IPS-15b (cell line): Measurements from ENCODE around the gene CETP.
"Not testable (repeated sequence)": the region's sequence is repeated elsewhere in the genome, so short reads cannot be mapped to it uniquely, and the experiment has no call there.

Experiments
- H3K27me3 ChIP-seq: one replicate; pipeline ENCODE4 v1.6.1; 2013; ENCODE audit warnings: low read length; ENCODE audit not compliant: control insufficient read depth, insufficient read depth
- H3K36me3 ChIP-seq: one replicate; pipeline ENCODE4 v1.6.1; 2013; ENCODE audit warnings: low read length; ENCODE audit not compliant: control insufficient read depth, insufficient read depth
- H3K4me1 ChIP-seq: one replicate; pipeline ENCODE4 v1.6.1; 2013; ENCODE audit warnings: mild to moderate bottlenecking, low read length; ENCODE audit not compliant: control insufficient read depth, insufficient read depth
- H3K4me3 ChIP-seq: one replicate; pipeline ENCODE4 v1.5.1; 2013; ENCODE audit warnings: low read depth, low read length
- H3K9ac ChIP-seq: one replicate; pipeline ENCODE4 v1.6.1; 2013; ENCODE audit warnings: low read depth, mild to moderate bottlenecking, low read length
- H3K9me3 ChIP-seq: one replicate; pipeline ENCODE4 v1.6.1; 2013; ENCODE audit warnings: mild to moderate bottlenecking, low read length; ENCODE audit not compliant: control insufficient read depth, insufficient read depth

The CETP gene

GRCh38 chr16:56998352-56998751, 36.6 kb downstream of the CETP start:
- H3K4me1 ChIP-seq, result no peaks in the 10 kb centered on the region
- H3K36me3 ChIP-seq, result no peaks in the 10 kb centered on the region
- H3K4me3 ChIP-seq, result no peak overlapping the region
- H3K9me3 ChIP-seq, result no peaks in the 10 kb centered on the region
- no peak overlapping the region for H3K9ac ChIP-seq
- H3K27me3 ChIP-seq, result no peaks in the 10 kb centered on the region

GRCh38 chr16:56998861-56999260, 37.1 kb downstream of the CETP start:
- Histone ChIP-seq H3K4me3 (no peak overlapping the region), H3K36me3 (no peaks in the 10 kb centered on the region), H3K9me3 (no peaks in the 10 kb centered on the region), H3K4me1 (no peaks in the 10 kb centered on the region), H3K27me3 (no peaks in the 10 kb centered on the region), H3K9ac (no peak overlapping the region)

GRCh38 chr16:56999409-57000270, 37.9 kb downstream of the CETP start:
- no peaks in the 10 kb centered on the region for H3K9me3 ChIP-seq
- H3K36me3 ChIP-seq, result no peaks in the 10 kb centered on the region
- no peak overlapping the region for H3K9ac ChIP-seq
- no peak overlapping the region for H3K4me3 ChIP-seq
- no peaks in the 10 kb centered on the region for H3K4me1 ChIP-seq
- H3K27me3 ChIP-seq, result no peaks in the 10 kb centered on the region

DNA sequence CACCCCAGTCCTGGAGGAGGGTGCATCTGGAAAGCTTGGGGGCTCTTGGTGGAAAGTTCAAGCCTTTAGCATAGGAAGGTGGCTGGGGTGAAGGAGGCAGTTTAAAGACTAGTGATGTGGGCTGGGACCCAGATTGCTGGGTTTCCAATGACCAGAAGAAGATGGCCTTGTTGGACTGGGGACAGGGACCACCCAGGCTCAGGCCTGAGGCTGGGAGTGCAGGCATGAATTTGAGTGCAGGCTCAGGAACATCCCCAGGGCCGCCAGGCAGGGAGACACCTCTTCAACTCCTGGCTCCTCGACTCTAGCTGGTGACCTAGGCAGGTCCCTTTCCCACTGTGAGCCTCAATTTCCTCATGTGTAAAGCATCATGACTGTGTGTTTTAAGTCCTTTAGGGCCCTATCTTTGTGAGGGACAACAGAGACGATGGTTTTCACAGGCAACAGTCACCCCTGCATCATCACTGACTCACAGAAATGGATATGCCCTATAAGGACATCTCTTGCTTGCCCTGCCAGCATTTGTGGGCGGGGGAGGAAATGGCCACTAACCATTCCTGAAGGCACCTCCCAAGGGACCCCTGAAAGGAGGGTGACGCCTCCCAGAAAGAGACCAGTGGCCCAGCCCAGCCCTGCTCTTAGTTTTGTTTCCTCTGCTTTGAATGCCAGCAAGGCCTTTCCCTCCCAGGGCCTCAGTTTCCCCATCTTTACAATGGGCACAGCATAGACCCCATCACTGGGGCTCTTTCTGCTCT, 38.7 kb downstream of the CETP start:
- no peaks in the 10 kb centered on the region for H3K9me3 ChIP-seq
- no peaks in the 10 kb centered on the region for H3K36me3 ChIP-seq
- H3K9ac ChIP-seq, result no peak overlapping the region
- H3K4me3 ChIP-seq, result no peak overlapping the region
- H3K4me1 ChIP-seq, result no peaks in the 10 kb centered on the region
- no peaks in the 10 kb centered on the region for H3K27me3 ChIP-seq

- no peaks in the 10 kb centered on the region for H3K4me1 ChIP-seq
- no peaks in the 10 kb centered on the region for H3K27me3 ChIP-seq
- no peaks in the 10 kb centered on the region for H3K36me3 ChIP-seq
- no peak overlapping the region for H3K4me3 ChIP-seq
- H3K9me3 ChIP-seq, result no peaks in the 10 kb centered on the region
- H3K9ac ChIP-seq, result no peak overlapping the region
Measured at GRCh38 chr16:57001026-57001679, 39.4 kb downstream of the CETP start.

GRCh38 chr16:57003439-57004386, 42.0 kb downstream of the CETP start:
- no peaks in the 10 kb centered on the region for H3K36me3 ChIP-seq
- H3K9me3 ChIP-seq, result no peaks in the 10 kb centered on the region
- H3K9ac ChIP-seq, result no peak overlapping the region
- no peaks in the 10 kb centered on the region for H3K27me3 ChIP-seq
- H3K4me3 ChIP-seq, result no peak overlapping the region
- no peaks in the 10 kb centered on the region for H3K4me1 ChIP-seq

DNA sequence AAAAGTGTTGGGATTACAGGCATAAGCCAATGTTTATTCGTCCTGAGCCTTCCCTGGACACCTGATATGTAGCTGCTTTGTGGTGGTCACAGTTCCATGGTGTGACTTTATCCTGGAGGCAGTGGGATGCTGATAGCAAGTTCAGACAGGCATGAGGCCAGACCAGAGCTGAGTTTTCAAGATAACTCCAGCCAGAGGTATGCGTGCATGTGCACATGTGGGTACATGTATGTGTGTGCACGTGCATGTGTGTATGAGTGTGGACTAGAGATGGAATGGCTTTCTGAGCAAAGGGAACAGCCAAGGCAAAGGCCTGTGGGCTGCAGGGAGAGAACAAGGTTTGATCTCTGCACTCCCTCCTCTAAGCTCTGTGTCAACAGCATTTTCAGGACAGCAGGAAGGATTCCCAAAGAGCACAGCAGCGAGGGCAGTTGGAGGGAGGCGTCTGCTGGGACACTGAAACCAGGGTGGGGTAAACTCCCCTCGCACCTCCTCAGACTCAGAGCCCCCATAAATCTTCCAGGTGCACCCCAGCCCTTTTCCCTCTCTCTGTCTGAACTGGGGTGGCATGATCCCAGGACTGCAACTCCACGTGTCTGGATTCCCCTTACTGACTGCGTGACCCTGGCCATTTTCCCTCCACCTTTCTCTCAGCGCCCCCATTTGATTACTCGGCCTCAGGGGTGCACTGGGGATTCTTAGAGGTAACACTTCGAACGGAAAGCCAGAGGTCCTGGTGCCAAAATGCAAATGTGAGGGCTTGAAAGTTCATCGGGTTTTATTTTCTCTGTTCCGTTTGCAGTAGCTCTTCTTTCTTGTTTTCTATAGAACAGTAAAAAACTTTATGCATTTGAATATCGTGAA, 42.9 kb downstream of the CETP start:
- no peak overlapping the region for H3K9ac ChIP-seq

DNA sequence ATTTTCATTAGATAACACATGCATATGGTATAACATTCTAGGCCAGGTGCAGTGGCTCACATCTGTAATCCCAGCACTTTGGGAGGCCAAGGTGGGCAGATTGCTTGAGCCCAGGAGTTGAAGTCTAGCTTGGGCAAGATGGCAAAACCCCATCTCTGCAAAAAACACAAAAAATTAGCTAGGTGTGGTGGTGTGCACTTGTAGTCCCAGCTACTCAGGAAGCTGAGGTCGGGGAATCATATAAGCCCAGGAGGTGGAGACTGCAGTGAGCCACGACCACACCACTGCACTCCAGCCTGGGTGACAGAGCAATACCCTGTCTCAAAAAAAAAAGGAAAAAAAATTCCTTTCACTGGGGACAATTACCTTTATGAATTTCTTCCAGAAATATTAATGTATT, 43.8 kb downstream of the CETP start:
- H3K4me1 ChIP-seq, H3K9me3 ChIP-seq, H3K36me3 ChIP-seq, H3K27me3 ChIP-seq, H3K9ac ChIP-seq, H3K4me3 ChIP-seq: not testable (repeated sequence)

More for the DNA sequence above, 42.9 kb downstream of the CETP start:
- H3K4me3 ChIP-seq, result no peak overlapping the region
- H3K4me1 ChIP-seq, result no peaks in the 10 kb centered on the region
- H3K9me3 ChIP-seq, result no peaks in the 10 kb centered on the region
- H3K27me3 ChIP-seq, result no peaks in the 10 kb centered on the region
- H3K36me3 ChIP-seq, result no peaks in the 10 kb centered on the region

GRCh38 chr16:57007050-57007449, 45.3 kb downstream of the CETP start:
- Histone ChIP-seq H3K9ac (no peak overlapping the region), H3K27me3 (no peaks in the 10 kb centered on the region), H3K4me3 (no peak overlapping the region), H3K36me3 (no peaks in the 10 kb centered on the region), H3K4me1 (peaks cover 1% of the 10 kb centered on the region), H3K9me3 (no peaks in the 10 kb centered on the region)

GRCh38 chr16:57007530-57007929, 45.8 kb downstream of the CETP start:
- H3K9me3 ChIP-seq, result no peaks in the 10 kb centered on the region
- no peaks in the 10 kb centered on the region for H3K36me3 ChIP-seq
- no peak overlapping the region for H3K9ac ChIP-seq
- H3K4me1 ChIP-seq, result peaks cover 3% of the 10 kb centered on the region
- H3K4me3 ChIP-seq, result no peak overlapping the region
- no peaks in the 10 kb centered on the region for H3K27me3 ChIP-seq
